Measurements from ENCODE around the gene OTULIN. TPM values are rescaled to one million over a fixed set of nuclear protein-coding genes. Genes with fewer than 3 reads are reported as not detected.

Gene OTULIN
- total and polyA plus RNA-seq, 7 donors = 6.6 to 37.9 (median 13.2) TPM

GRCh38 chr5:14701556-14701955 is 37.0 kb downstream of the OTULIN start:
- Histone ChIP-seq H3K4me3 (no peak overlapping the region), H3K9me3 (no peaks in the 10 kb centered on the region), H3K27ac (no peak overlapping the region), H3K4me1 (peaks cover 0 to 14% (median 10%) of the 10 kb centered on the region in 4 donors), H3K36me3 (peaks cover 0 to 62% (median 10%) of the 10 kb centered on the region in 4 donors), H3K27me3 (no peaks in the 10 kb centered on the region)
- intact Hi-C loops (cut with DNase I) = no loop called here
- WGBS, 2 donors = 97% methylated on average over 10 of the region's 10 CpGs
- TF ChIP-seq POLR2A (IDR thresholded peaks at IDR 0.05) (no peak), POLR2AphosphoS5 (IDR thresholded peaks at IDR 0.05) (no peak), CTCF (IDR thresholded peaks at IDR 0.05) (no peak), EP300 (IDR thresholded peaks at IDR 0.05) (no peak)
- no peak for DNase-seq

GRCh38 chr5:14702238-14702839 is 37.8 kb downstream of the OTULIN start:
- Histone ChIP-seq H3K36me3 (peaks cover 0 to 61% (median 13%) of the 10 kb centered on the region in 4 donors), H3K27ac (no peak overlapping the region), H3K4me1 (peaks cover 0 to 14% (median 10%) of the 10 kb centered on the region in 4 donors), H3K27me3 (no peaks in the 10 kb centered on the region), H3K9me3 (no peaks in the 10 kb centered on the region), H3K4me3 (no peak overlapping the region)
- intact Hi-C loops (cut with DNase I) = no loop called here
- TF ChIP-seq EP300 (IDR thresholded peaks at IDR 0.05) (no peak), POLR2AphosphoS5 (IDR thresholded peaks at IDR 0.05) (no peak), CTCF (IDR thresholded peaks at IDR 0.05) (no peak), POLR2A (IDR thresholded peaks at IDR 0.05) (no peak)
- no peak for DNase-seq
- 73 to 86% methylated on average over 11 of the region's 11 CpGs for WGBS, 2 donors

- intact Hi-C loops (cut with DNase I) = no loop called here
- Histone ChIP-seq H3K9me3 (no peaks in the 10 kb centered on the region), H3K27me3 (no peaks in the 10 kb centered on the region), H3K36me3 (peaks cover 0 to 67% (median 9%) of the 10 kb centered on the region in 4 donors), H3K27ac (no peak overlapping the region), H3K4me3 (no peak overlapping the region), H3K4me1 (peaks cover 0 to 10% (median 6%) of the 10 kb centered on the region in 4 donors)
- TF ChIP-seq EP300 (IDR thresholded peaks at IDR 0.05) (no peak), CTCF (IDR thresholded peaks at IDR 0.05) (no peak), POLR2AphosphoS5 (IDR thresholded peaks at IDR 0.05) (no peak), POLR2A (IDR thresholded peaks at IDR 0.05) (no peak)
- no peak for DNase-seq
- WGBS, 2 donors = 92 to 95% methylated on average over 8 of the region's 8 CpGs
Observed at GRCh38 chr5:14705556-14705955, 41.0 kb downstream of the OTULIN start.

- no peaks in the 10 kb centered on the region for H3K27me3 ChIP-seq
- H3K27ac ChIP-seq = no peak overlapping the region
- no peaks in the 10 kb centered on the region for H3K4me1 ChIP-seq
- peaks cover 0 to 77% (median 9%) of the 10 kb centered on the region in 4 donors for H3K36me3 ChIP-seq
- H3K9me3 ChIP-seq = no peaks in the 10 kb centered on the region
- no peak for DNase-seq
- no peak for TF ChIP-seq EP300 (IDR thresholded peaks at IDR 0.05)
- TF ChIP-seq POLR2A (IDR thresholded peaks at IDR 0.05) = no peak
- TF ChIP-seq POLR2AphosphoS5 (IDR thresholded peaks at IDR 0.05) = no peak
- TF ChIP-seq CTCF (IDR thresholded peaks at IDR 0.05) = no peak
- H3K4me3 ChIP-seq = no peak overlapping the region
- intact Hi-C loops (cut with DNase I) = no loop called here
- WGBS, 2 donors = 56 to 69% methylated on average over 6 of the region's 6 CpGs
Observed at GRCh38 chr5:14706615-14707021, 42.1 kb downstream of the OTULIN start.

Measured in sigmoid colon (tissue), 7 donors.